ENCODE results near the gene NPRL2.

Gene NPRL2

GRCh38 chr3:50303013-50303815 is 47.4 kb downstream of the NPRL2 start, which contains the start of gene HYAL1:
HYAL1 (minus strand) TSS chr3:50303574; CDS start chr3:50302956, 618 bp downstream.
- DNase-seq, result no peak

DNA sequence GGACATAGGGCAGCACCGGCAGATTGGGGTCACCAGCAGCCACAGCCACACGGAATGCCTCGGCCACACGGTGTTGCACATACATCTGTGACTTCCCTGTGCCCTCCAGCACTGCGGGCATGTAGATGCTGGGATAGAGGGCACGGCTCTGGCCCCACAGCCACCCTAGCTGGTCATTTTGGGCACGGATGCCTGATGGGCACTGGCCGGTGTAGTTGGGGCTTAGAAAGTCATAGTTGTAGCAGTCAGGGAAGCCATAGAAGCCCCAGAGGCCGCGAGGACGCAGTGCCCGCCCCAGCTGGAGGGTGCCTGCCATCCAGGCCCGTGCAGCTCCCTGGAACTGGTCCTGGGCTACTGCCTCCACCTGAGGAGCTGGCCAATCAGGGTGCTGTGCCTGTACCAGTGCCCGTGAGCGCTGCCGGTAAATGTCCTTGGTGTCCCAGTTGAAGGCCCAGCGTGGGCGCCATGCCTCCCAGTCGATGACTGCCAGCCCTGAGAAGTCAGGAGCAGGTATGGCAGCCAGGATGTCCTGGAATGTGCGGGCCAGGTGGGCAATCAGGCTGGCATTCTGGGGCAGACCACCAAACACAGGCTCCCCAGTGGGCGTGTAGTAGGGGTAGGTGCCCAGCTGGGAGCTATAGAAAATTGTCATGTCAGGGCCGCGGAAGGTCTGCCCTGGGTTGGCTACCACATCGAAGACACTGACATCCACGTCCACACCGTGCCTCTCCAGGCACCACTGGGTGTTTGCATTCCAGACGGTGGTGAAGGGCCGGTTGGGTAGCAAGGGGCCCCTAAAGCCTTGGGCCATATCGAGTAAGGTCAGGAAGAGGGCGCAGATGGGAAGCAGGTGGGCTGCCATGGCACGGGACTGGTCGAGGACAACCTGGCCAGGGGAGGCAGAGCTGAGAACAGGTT is 48.2 kb downstream of the NPRL2 start:
- DNase-seq, result no peak

DNA sequence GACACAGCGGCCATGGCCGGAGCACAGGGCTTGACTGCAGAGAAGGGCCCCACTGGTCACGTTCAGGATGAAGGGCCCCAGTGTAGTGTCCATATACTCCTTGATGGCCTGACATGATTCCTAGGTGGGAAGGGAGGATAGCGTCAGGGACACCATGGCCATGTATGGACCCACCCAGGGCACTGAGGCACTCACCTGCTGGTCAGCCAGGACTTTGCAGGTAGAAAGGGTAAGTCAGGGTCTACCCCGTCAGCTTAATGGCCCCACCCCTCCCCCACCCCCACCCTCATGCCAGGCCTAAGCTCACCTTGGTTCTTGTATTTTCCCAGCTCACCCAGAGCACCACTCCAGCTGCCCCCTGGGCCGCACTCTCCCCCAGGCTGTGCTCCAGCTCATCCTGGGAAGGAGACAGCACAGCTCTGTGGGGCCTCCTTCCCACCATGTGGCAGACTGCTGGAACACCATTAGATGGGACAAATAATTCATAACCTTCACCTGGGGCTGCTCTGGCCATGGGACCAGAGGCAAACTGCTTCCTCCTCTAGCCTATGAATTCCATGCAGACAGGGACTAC is 49.8 kb downstream of the NPRL2 start:
- no peak for DNase-seq

DNA sequence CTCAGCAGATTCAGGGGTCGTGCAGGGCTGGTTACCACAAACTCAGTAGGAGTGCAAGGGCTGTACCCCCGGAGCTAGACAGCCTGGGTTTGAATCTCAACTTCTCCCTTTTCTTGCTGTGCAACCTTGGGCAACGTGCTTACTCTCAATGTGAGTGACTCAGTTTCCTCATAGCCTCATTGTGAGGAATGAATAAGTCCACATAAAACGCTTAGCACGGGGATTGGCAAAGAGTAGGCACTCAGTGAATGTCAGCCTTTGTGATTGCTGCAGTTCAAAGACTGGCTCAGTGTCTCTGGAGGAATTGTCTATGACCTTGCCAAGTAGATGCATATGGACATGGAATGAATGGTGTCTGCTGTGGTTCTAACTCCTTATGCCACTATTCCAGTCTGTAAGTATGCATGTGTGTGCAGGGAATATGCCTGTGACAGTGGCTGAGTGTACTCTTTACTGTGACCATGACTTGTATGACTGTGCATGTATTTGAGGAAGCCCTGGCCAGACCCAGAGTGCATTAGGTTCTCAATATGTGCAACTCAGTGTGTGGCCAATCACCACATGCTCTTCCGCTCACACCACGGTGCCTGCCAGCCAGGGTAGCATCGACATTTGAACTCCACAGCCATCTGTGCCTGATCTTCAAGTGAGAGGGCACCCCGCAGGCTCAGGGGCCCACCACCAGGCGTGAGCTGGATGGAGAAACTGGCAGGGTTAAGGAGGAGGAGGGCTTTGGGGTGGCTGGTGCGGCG is 50.5 kb downstream of the NPRL2 start:
- no peak for DNase-seq

DNA sequence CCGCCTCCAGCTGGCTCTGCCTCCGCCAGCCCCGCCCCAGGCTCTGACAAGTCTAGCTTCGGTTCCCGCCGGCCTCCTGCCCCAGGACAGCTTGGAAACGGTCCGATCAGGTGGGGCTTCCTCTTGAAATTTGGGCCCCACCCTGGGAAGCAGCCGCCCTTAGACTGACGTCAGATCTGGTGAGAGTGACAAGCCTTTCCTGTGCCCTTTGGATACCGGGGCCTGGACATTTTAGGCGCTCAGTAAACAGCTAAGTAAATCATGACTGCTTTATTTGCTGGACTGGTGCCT is 51.0 kb downstream of the NPRL2 start:
- no peak for DNase-seq

DNA sequence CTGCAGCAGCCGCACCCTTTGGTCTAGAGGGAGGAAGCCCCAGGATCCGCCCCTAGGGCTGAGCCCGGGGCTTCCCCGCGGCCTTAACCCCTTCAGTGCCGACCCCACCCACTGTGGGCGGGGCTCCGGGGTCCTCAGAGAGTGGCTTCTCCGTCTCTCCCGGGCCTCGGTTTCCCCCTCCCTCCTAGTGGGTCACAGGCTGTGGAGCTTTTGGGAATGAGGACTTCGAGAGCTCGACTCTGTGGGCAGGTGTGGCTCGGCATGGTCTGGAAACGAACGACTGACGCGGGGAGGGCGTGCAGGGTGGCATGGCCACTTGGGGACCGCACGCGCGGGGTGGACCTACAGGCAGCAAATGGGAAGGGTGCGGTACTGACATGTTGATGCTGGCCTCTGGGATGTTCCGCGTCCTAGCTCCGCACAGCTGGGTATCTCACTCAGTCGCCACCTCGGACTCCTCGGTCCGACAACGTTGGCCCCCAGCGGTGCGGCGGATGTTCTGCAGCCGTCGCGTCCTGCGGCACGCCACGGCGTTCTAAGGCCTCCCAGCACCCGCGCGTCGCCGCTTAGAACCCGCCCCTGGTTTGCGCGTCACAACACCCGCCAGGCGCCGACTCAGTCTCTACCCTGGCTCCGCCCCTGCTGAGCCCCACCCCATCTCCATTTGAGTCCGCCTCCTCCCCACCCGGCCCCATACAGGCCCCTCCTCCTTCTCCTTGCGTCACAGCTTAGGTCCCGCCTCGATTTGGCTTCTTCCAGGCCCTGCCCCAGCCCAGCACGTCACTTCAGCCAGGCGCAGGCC is 51.5 kb downstream of the NPRL2 start, which contains the start of the genes HYAL3 and NAA80:
HYAL3 (minus strand) TSS at position 570 of the 802 bp plus-strand sequence. CDS start 3,803 bp downstream, outside the sequence.
NAA80 (minus strand) TSS at position 570 of the 802 bp plus-strand sequence. CDS start 1,942 bp downstream, outside the sequence.
- peak; percentile 68 for DNase-seq

DNA sequence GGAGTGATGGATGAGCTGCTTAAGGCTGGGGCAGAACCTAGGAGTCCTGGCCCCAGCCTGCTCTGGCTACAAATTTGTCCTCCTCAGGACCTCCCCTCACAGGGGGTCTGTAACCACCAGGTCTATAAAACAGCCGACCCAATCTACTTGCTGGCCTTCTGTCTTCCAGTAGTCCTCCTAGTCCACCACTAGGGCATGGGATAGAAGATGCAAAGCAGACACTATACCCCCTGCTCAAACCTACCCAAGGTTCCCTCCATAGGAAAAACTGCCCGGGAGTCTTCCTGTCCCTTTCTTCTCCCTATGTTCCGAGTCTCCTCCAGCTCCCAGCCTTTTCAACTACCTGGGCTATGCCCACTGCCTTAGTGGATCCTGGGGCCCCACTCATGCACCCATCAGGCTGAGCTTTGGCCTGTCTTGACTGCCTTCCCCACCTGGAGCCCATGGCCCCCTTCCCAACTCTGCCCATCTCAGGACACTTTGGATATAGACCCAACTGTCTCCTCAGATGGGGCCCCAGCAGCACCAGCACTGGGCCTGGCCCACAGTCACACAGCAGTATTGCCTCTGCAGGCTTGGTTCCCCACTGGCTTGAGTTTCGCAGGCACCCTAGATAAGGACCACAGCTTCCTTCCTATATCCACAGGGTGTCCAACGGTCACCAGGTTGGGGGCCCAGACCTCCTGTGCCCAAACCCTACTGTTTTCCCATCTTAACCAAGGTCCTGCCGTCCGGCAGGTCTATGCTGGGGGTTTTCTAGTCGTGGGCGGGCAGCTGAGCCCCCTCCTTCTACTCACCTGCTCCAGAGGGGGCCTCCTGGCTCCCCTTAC is 52.5 kb downstream of the NPRL2 start:
- DNase-seq, result no peak

GRCh38 chr3:50297384-50297775 is 53.2 kb downstream of the NPRL2 start:
- DNase-seq, result no peak
